ENCODE data around the gene ARF1. TPM values are rescaled to one million over a fixed set of nuclear protein-coding genes. Genes with fewer than 3 reads are reported as not detected.

The ARF1 gene
- total and polyA plus RNA-seq, 2 of the 8 experiments (the other 6 are each of a cell fraction or from before 2014, with no cell fraction given), result 265 to 471 TPM

DNA sequence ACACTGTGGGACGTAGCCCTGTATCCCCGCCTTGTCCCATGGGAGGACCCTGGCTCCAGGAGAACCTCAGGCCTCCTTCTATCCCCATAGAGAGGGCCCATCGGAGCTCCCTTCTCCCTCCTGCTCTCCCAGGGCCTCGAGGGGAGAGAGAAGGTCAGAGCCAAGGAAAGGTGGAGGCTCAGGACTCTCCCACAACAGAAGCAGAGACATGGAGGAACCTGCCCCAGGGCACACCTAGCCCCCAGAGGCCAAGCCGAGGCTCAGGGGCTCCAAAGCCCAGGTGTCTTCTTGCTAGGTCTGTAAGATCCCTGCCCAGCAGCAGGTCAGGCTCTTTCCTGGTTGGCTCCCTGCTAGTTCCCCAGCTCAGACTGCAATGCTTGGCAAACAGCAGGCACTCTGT lies 34.4 kb upstream of the ARF1 start (continued):
- TF ChIP-seq CTBP2 (IDR thresholded peaks at IDR 0.05; ENCODE audit: borderline replicate concordance, insufficient read depth, insufficient read length, low read length) (no peak), TAF1 (IDR thresholded peaks at IDR 0.05; ENCODE audit: low read depth, low read length) (no peak), SIRT6 (IDR thresholded peaks at IDR 0.05; ENCODE audit: low read length) (no peak), NRF1 (IDR thresholded peaks at IDR 0.05; ENCODE audit: low read depth, low read length) (no peak), ZNF274 (IDR thresholded peaks at IDR 0.05; ENCODE audit: borderline replicate concordance, extremely low read depth, low read length) (no peak)
